ENCODE measurements around the gene GALNT7. TPM values are rescaled to one million over a fixed set of nuclear protein-coding genes. Genes with fewer than 3 reads are reported as not detected.

GALNT7 gene
- polyA plus RNA-seq, 1 donor: 33.8 TPM

DNA sequence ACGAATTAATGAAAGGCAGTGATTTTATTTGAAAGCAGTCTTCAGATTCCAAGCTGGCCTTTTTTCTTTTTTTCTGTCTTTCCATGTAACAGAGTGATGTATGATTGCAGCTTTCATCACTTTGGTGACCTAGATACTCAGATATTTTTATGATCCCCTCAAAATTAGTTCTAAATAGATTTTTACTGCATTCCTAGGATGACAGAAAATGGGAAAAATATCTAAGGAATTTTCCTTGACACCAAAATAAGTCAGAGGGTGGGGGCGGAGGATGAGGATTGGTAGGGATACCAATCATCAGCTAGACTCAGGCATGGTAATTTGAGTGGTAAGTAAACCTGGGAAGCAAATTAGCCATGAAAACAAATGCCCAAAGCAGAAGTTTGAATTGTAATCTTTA is 177.5 kb downstream of the GALNT7 start:
- no peak for DNase-seq (ENCODE audit: low read depth)

DNA sequence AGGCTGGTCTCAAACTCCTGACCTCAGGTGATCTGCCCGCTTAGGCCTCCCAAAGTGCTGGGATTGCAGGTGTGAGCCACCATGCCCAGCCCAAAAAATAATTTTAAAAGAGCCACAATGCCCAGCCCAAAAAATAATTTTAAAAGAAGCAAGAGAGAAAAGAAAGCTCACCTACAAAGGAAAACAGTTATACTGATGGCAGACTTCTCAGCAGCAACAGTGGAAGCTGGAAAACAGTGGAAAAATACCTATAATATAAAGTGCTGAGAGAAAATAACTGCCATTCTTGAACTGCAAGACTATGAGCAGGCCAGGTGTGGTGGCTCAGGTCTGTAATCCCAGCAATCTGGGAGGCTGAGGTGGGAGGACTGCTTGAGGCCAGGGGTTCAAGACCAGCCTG is 178.9 kb downstream of the GALNT7 start:
- no peak for DNase-seq (ENCODE audit: low read depth)

DNA sequence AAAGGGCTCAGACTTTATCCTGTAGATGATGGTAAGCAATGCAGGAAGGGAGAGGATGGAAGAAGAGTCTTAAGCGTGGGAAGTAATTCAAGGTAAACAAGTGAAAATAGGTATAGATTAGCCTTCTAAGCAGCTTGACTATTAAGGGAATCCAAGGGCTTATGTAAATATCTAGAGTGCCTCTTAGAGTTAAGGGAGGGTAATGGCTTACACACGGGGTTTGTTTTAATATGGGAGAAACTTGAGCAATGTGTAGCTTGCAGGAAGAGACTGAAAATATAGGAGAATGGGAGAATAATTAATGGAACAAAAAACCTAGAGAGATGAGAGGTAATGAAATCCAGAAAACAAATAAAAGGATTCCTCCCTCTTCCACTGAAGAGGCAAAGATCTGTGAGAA is 189.3 kb downstream of the GALNT7 start:
- DNase-seq (ENCODE audit: low read depth): no peak

DNA sequence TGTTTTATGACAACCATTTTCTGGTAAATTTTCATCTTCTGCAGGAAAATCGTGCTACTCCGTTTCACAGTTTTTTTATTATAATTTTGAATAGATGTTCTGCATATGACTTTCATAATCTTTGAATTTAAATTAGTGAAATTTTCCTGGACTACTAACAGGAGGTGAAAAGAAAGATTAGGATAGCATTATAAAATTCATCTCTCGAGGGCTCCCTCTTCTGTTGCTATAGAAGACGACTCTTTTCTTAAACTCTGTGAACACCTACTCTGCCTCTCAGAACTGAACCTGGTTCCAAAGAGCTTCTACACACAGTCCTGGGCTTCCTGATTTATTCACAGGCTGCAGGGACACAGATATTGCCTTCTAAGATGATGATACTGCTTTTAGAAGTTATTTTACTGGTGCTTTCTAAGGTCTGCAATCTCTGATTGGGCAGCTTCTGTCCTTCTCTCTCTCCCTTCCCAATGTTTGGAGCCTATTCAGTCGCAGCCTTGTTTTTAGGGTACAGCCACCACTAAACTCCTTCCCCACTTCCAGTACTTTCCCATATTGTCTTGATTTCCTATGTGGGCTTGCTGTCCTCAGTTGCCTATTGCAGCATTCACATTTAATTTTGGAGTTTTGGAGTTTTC is 192.1 kb downstream of the GALNT7 start:
- no peak for DNase-seq (ENCODE audit: low read depth)

DNA sequence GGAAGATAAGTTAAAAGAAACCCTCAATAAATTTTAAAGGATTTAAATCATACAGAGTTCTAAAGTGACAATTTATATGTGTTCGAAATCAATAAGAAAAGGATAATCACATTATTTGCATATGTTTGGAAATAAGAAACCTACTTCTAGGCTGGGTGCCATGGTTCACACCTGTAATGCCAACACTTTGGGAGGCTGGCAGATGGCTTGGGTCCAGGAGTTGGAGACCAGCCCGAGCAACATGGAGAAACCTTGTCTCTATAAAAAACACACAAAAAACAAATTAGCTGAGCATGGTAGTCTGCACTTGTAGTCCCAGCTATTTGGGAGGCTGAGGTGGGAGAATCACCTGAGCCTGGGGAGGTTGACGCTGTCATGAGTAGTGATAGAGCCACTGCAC is 194.1 kb downstream of the GALNT7 start:
- no peak for DNase-seq (ENCODE audit: low read depth)

DNA sequence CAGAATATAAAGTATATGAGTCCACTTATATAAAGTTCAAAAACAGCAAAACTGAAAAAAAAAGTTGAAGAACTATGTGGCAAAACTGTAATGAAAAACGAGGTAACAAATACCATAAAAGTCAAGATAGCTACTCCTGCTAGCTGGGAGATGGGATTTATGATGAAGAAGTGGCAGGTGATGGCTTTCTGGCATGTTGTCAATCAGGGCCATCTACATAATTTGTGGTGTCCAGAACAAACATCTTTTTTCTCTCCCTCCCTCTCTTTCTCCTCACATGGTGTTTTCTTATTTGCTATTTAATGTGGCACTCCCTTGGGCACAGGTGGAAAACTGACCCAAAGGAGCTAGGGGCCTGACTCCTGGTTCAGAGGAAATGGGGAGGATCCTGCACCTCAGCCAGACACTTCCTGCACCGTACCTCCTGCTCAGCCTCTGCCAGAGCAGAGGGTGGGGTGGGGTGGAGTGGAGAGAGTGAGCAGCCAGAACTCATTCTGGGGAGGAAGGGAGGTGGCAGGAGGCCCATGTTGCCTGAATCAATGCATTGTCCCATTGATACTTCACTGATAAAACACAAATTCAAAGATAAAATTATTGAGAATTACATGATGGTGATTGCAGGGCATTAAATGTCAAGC is 196.9 kb downstream of the GALNT7 start:
- DNase-seq (ENCODE audit: low read depth): no peak

DNA sequence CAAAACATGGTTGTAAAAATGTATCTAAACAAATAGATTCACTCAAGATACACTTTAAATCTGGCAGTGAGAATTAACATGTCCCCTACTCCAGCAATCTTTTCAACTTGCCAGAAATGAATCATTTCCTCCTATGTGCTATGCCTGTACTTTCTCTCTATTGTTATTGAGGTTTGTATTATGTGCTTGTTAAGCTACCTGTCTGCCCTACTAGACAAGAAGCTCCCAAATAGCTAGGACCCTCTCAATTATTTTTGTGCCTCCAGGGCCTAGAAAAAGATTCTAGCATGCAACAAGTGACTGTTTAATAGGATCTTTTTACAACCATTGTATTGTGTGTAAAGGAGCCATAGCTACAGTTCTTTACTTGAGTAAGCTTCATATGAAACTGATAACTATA is 198.7 kb downstream of the GALNT7 start:
- no peak for DNase-seq (ENCODE audit: low read depth)

DNA sequence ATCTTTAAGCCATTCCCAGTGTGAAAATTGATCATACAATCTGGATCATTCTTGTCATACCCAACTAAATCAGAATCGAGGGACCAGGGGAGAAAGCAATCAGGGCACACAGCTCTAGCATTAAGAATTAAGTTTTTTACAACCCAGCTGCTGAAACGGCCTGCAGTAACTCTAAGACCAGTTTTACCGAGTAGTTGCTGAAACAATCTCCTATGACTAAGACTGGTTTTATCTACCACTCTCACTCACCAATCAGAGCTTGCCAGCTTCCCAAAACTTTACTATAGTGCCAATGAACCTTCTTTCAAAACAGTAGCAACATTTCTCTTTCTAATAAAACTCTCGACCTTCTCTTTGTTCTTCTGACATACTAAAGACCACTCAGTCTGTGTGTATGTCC is 199.3 kb downstream of the GALNT7 start:
- DNase-seq (ENCODE audit: low read depth): no peak

DNA sequence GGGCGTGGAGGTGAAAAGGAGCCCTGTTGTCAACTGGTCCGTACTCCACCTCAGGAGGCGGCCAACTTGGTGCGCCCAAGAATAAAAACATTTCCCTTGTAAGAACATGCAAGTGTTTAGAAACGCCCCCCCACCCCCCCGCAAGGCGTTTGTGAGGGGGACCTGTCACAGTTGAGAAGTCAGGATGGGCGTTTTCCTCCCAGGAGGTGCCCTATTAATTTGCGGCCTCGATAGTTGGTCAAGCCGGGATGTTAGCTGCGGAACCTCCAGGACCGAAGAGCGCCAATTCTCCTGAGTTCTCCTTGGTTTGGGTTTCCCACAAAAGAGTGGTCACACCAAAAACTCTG is 201.5 kb downstream of the GALNT7 start:
- DNase-seq (ENCODE audit: low read depth): no peak

DNA sequence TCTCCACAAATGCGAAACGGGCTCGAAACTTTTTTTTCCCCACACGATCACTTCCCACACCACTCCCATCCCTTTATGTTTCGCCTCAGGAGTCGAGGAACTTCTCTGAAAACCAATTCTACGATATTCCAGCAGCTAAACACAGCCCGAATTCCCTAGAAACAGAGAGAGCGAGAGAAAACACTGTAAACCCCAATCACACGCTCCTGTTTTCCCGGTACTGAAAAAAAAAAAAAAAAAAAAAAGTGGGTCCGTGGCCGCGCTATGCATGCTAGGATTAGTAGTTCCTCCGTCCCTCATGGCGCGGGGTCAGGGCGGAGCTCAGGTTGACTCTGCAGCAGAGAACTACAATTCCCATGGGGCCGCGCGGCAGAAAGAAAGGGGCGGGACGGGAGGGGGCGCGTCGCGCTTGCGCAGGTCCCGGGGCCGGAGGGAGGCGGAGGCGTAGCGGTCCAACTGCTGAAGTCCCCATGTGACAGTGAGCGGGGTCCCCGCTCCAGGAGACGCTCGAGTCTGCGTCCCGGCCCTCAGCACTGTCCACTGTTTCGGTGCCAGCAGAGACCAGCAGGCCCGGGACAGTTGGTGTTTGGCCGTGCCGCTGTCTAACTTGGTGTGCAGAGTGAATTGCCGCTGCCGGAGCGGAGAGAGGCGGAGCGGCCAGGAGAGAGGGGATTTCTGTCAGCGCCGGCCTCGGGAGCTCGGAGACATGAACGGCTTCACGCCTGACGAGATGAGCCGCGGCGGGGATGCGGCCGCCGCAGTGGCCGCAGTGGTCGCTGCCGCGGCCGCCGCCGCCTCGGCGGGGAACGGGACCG is 202.1 kb downstream of the GALNT7 start, which contains the start of gene SAP30:
Gene SAP30 (plus strand): TSS at position 478 of the 815 bp plus-strand sequence. CDS start 229 bp downstream, at position 707.
- DNase-seq (ENCODE audit: low read depth): peak; percentile 94

DNA sequence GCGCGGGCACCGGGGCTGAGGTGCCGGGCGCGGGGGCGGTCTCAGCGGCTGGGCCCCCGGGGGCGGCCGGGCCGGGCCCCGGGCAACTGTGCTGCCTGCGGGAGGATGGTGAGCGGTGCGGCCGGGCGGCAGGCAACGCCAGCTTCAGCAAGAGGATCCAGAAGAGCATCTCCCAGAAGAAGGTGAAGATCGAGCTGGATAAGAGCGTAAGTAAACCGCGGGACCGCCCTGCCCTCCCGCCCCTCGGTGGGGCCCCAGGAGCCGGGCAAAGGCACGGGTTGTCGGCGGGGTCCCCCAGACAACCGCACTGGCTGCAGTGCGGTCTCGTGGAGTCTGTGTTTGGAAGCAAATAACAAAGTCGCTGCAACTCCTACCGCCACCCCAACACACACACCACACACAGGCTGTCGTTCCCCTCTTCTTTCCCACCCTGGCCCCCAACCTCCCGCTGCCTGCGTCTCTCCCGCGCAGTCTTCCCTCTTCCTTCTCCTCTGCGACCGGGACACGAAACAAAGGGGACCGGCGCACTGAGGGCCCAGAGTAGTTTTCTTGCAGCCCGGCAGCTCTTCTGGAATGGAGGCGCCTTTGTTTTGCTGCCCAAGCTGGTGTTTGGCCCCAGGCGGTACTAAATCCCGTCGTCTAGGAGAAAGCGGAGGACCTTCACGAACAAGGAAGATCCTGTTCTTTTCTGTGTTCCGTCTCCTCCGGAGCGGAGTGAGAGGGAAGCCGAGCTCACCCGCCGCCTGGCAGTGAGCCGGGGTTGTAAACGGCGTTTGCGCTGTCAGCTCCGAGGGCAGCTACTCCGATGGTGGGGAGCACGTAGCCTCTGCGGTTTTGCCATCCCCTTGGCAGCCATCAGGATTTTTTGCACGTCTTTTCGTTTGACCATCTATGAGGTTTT is 202.9 kb downstream of the GALNT7 start:
- DNase-seq (ENCODE audit: low read depth): no peak

Other genes starting within 250 kb of the GALNT7 start
- gene HMGB2, start 165.5 kb downstream of the GALNT7 start, polyA plus RNA-seq (ENCODE audit: insufficient read length): 110 TPM
- gene SAP30, start 202.1 kb downstream of the GALNT7 start, polyA plus RNA-seq (ENCODE audit: insufficient read length): 7.8 TPM
- gene SCRG1, start 230.3 kb downstream of the GALNT7 start, polyA plus RNA-seq (ENCODE audit: insufficient read length): 1.7 TPM